Gastrocnemius medialis (tissue), 4 donors: ENCODE results near the gene NFIA.

ENCODE experiments used
- CTCF ChIP-seq, 5 experiments: fragments of 450-650 bp in 3 of 5; fragments of 200-600 bp in 2 of 5; sonication (generic) in 2 of 5; IDR thresholded peaks in 4 of 5; conservative IDR thresholded peaks in 1 of 5; 1 replicate in 4 of 5; 2 replicates in 1 of 5; pipeline ENCODE4 v1.5.1; 2016 to 2019; ENCODE audit warnings: antibody characterized with exemption in 5 of 5, mild to moderate bottlenecking in 3 of 5, moderate library complexity in 3 of 5
- POLR2A ChIP-seq, 2 donors: fragments of 450-650 bp; IDR thresholded peaks; one replicate each; pipeline ENCODE4 v1.6.1; 2017; ENCODE audit warnings: antibody characterized with exemption in 2 of 2, mild to moderate bottlenecking in 2 of 2, moderate library complexity in 2 of 2

- TF ChIP-seq POLR2A (IDR thresholded peaks at IDR 0.05) (peak in 1 of 2 donors; percentile 9), CTCF (IDR thresholded peaks at IDR 0.05 in 4 of 5, conservative IDR thresholded peaks at IDR 0.05 in 1 of 5) (peak in 1 of 5 experiments; percentile 9)
Measured at GRCh38 chr1:61120998-61121397, 38.6 kb downstream of the NFIA start.
